Mucosa of rectum (tissue), 2 donors: ENCODE measurements around the gene TTC33.

Experiments used
- H3K27ac ChIP-seq, 2 donors: one replicate each; pipeline ENCODE4 v1.7.0; 2013; ENCODE audit warnings: inconsistent platforms in 2 of 2, low read depth in 2 of 2, low read length in 2 of 2
- H3K27me3 ChIP-seq, 2 donors: one replicate each; pipeline ENCODE4 v1.7.0; 2013; ENCODE audit warnings: low read length in 2 of 2; ENCODE audit not compliant: control insufficient read depth in 2 of 2, insufficient read depth in 2 of 2
- H3K36me3 ChIP-seq, 2 donors: one replicate each; pipeline ENCODE4 v1.7.0; 2013; ENCODE audit warnings: low read length in 2 of 2; ENCODE audit not compliant: control insufficient read depth in 2 of 2, insufficient read depth in 2 of 2
- H3K4me1 ChIP-seq, 2 donors: one replicate each; pipeline ENCODE4 v1.7.0; 2013; ENCODE audit warnings: low read length in 2 of 2, mild to moderate bottlenecking in 1 of 2; ENCODE audit not compliant: control insufficient read depth in 2 of 2, insufficient read depth in 2 of 2
- H3K4me3 ChIP-seq, 2 donors: one replicate each; pipeline ENCODE4 v1.7.0; 2013; ENCODE audit warnings: low read length in 2 of 2
- H3K9ac ChIP-seq, 2 donors: one replicate each; pipeline ENCODE4 v1.7.0; 2013; ENCODE audit warnings: low read length in 2 of 2, low read depth in 1 of 2, mild to moderate bottlenecking in 1 of 2
- H3K9me3 ChIP-seq, 2 donors: one replicate each; pipeline ENCODE4 v1.7.0; 2013; ENCODE audit warnings: low read length in 2 of 2; ENCODE audit not compliant: control insufficient read depth in 2 of 2
- donor health status: healthy.
- donor health status: Normal muscosa, but diverticular disease.

The TTC33 gene

GRCh38 chr5:40495237-40495635, 260.5 kb downstream of the TTC33 start:
- no peak overlapping the region for H3K9ac ChIP-seq
- H3K27me3 ChIP-seq = no peaks in the 10 kb centered on the region
- H3K36me3 ChIP-seq = no peaks in the 10 kb centered on the region
- H3K4me3 ChIP-seq = no peak overlapping the region
- H3K9me3 ChIP-seq = no peaks in the 10 kb centered on the region
- H3K4me1 ChIP-seq = peaks cover 0 to 5% of the 10 kb centered on the region in 2 donors
- no peak overlapping the region for H3K27ac ChIP-seq

DNA sequence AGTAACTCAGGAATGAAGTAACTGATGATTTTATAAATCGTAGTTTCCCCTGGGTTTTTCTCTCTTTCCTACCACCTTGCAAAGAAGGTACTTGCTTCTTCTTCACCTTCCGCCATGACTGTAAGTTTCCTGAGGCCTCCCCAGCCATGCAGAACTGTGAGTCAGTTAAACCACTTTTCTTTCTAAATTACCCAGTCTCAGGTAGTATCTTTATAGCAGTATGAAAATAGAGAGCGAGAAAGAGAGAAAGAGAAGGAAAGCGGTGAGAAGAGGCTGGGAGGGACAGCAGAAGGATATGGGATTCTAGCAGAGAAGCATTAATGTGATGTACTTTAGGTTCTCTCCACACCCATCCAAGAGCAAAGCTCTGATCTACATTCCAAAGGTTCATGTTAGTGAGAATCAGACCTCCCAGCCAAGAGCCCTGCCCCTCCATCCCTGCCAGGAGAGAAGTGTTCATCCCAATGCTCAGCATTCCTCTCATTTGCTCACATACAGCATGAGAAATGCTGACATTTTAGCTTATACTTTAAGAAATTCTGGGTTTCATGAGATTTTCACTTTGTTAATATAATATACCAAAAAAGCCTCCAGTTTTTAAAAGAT, 261.0 kb downstream of the TTC33 start:
- Histone ChIP-seq H3K4me1 (peaks cover 0 to 4% of the 10 kb centered on the region in 2 donors), H3K36me3 (no peaks in the 10 kb centered on the region), H3K9ac (no peak overlapping the region), H3K27me3 (no peaks in the 10 kb centered on the region), H3K9me3 (no peaks in the 10 kb centered on the region), H3K4me3 (no peak overlapping the region), H3K27ac (no peak overlapping the region)

DNA sequence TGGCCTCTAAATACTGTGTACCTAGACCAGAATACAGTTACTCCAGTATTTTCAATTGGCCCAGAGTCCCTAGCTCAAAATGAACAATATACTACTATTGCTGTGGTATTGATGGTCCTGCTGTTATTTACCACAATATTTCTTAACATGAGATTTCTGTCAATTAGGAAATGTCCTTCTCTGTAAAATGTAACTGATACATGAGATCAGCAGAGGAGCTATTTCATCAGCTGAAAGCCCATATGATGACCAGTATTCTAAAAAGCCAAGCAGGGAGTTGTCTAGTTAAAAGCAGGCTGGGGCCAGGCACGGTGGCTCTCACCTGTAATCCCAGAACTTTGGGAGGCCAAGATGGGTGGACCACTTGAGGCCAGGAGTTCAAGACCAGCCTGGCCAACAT, 263.7 kb downstream of the TTC33 start:
- Histone ChIP-seq H3K27ac (no peak overlapping the region), H3K9ac (no peak overlapping the region), H3K4me3 (no peak overlapping the region), H3K4me1 (no peaks in the 10 kb centered on the region), H3K36me3 (no peaks in the 10 kb centered on the region), H3K9me3 (no peaks in the 10 kb centered on the region), H3K27me3 (no peaks in the 10 kb centered on the region)

DNA sequence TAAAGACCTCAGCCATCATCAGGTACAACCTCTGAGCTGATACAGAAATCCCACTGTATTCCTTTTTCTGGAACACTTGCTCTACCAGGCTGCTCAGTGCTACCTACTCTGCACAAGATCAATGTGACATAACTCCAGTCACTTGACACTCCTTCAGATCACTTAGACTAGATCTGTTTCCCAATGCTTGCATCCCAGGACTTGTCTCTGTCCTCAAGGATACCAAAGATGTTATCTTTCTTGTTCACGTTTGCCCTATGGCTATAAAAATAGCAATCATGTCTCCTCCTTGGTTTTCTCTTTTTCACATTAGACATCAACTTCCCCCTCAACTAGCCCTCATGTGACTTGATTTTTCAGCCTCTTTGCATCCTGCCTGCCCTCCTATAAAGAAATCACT, 264.1 kb downstream of the TTC33 start:
- Histone ChIP-seq H3K27ac (no peak overlapping the region), H3K4me1 (no peaks in the 10 kb centered on the region), H3K27me3 (no peaks in the 10 kb centered on the region), H3K9ac (no peak overlapping the region), H3K9me3 (no peaks in the 10 kb centered on the region), H3K4me3 (no peak overlapping the region), H3K36me3 (no peaks in the 10 kb centered on the region)

- Histone ChIP-seq H3K9ac (no peak overlapping the region), H3K36me3 (no peaks in the 10 kb centered on the region), H3K4me3 (no peak overlapping the region), H3K27me3 (no peaks in the 10 kb centered on the region), H3K4me1 (no peaks in the 10 kb centered on the region), H3K9me3 (no peaks in the 10 kb centered on the region), H3K27ac (no peak overlapping the region)
Measured at GRCh38 chr5:40490464-40491111, 265.2 kb downstream of the TTC33 start.

DNA sequence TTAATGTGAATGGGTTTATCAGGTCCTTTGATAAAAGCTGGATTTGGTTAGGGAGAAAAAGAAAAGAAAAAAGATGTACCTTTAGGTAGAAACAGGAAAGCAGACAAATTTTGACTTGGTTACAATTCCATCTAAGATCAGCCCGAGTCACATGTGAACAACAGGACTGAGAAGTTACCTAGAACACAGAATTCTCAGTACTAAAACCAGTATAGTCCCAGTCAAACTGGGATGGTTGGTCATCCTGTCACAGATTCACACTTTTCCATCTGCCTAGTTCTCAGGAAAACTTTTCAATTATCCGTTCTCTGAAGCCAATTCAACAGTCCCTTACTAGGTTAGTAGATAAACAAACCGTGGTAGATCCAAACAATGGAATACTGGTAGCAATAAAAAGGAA, 266.3 kb downstream of the TTC33 start:
- Histone ChIP-seq H3K4me1 (no peaks in the 10 kb centered on the region), H3K36me3 (no peaks in the 10 kb centered on the region), H3K27me3 (no peaks in the 10 kb centered on the region)

DNA sequence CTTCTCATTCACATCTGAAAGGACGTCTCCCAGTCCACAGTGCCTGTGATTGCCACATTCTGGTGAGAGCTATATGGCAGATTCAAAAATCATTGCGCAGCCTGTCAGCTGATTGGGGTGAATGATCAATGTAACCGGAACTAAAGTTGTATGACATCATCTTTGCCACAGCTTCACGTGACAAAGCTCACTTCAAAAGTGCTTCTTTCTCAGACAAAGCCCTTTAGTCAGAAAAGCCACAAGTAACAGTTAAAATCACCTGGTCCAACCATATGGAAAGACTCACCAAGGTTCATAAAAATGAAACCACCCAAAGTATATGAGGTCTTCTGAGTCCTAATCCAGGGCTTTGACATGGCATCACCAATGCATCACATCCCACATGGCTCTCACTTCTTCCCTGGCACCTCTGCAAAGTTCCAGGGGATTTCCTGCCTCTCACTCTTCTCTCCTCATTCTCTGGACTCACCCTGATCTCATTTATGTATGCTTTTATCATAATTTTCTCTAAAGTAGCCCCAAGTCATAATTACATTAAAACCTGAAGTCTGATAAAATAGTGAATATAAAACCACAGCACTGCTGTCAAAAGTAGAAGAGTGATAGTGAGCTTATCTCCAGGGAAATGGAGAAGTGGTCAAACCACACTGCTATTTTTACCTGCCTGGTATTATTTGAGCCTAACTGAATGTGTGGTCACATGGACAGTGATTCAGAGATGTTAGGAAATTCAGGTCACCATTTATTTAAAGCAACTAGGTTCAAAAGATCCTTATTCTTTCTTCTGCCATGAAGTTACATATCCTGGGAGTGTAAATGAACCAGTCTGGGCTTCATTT, 269.1 kb downstream of the TTC33 start:
- Histone ChIP-seq H3K4me1 (no peaks in the 10 kb centered on the region), H3K27me3 (no peaks in the 10 kb centered on the region), H3K9me3 (no peaks in the 10 kb centered on the region), H3K4me3 (no peak overlapping the region), H3K27ac (no peak overlapping the region), H3K9ac (no peak overlapping the region), H3K36me3 (no peaks in the 10 kb centered on the region)

More for the DNA sequence above, 266.3 kb downstream of the TTC33 start:
- Histone ChIP-seq H3K9me3 (no peaks in the 10 kb centered on the region), H3K9ac (no peak overlapping the region), H3K27ac (no peak overlapping the region), H3K4me3 (no peak overlapping the region)

DNA sequence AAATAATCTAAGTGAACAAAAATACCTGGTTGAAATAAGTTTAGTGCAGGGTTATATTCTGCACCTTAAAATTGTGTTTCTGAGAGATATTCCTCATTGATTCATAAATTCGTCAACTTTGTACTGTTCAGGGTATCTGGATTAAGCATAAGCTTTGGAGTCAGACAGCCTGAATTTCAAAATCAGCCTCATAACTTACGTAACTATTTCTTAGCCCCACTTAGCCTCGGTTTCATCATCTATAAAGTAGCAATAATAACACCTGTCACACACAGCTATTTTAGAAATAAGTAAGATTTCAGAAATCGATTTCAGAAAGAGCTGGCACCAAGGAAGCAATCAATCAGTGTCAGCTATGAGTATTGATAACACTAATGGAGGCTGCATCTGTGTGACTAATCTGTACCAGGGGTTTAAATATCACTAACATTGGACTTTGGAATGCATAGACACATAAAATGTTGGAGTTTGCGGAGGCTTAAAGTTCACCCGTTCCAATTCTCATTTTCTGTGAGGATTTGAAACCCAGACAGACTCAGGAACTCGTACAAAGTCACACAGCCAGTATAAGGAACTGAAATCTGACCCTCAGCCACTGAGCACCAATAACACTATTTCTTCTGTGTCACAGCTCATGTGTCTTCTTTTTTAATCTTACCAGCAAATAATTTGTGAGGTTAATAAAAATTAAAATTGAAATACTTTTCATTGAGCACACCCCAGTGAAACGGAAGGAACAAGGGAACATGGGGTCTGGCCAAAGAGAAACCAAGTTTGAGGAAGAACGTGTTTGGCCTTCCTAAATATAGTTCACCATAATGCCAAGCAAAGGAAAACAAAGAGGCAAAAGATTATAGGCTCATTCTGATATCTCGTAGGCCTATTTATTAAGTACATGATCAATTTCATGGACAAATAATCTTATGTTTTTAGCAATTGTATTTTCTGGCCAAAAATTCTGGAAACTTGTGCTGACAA, 270.5 kb downstream of the TTC33 start:
- Histone ChIP-seq H3K9ac (no peak overlapping the region), H3K27me3 (no peaks in the 10 kb centered on the region), H3K4me3 (no peak overlapping the region), H3K36me3 (no peaks in the 10 kb centered on the region), H3K27ac (peak overlapping the region; percentile 15 to 24), H3K9me3 (no peaks in the 10 kb centered on the region), H3K4me1 (no peaks in the 10 kb centered on the region)

- Histone ChIP-seq H3K9ac (no peak overlapping the region), H3K4me1 (no peaks in the 10 kb centered on the region), H3K36me3 (no peaks in the 10 kb centered on the region), H3K27ac (no peak overlapping the region), H3K27me3 (no peaks in the 10 kb centered on the region), H3K4me3 (no peak overlapping the region), H3K9me3 (no peaks in the 10 kb centered on the region)
Measured at GRCh38 chr5:40484495-40484894, 271.3 kb downstream of the TTC33 start.
